ENCODE data around the gene NWD2. TPM values are rescaled to one million over a fixed set of nuclear protein-coding genes. Genes with fewer than 3 reads are reported as not detected.

The NWD2 gene
- total RNA-seq, 2 donors from 2014 or later, result 0.22 to 0.42 TPM

GRCh38 chr4:37415845-37416369, 171.4 kb downstream of the NWD2 start:
- TF ChIP-seq, protein P1, sequence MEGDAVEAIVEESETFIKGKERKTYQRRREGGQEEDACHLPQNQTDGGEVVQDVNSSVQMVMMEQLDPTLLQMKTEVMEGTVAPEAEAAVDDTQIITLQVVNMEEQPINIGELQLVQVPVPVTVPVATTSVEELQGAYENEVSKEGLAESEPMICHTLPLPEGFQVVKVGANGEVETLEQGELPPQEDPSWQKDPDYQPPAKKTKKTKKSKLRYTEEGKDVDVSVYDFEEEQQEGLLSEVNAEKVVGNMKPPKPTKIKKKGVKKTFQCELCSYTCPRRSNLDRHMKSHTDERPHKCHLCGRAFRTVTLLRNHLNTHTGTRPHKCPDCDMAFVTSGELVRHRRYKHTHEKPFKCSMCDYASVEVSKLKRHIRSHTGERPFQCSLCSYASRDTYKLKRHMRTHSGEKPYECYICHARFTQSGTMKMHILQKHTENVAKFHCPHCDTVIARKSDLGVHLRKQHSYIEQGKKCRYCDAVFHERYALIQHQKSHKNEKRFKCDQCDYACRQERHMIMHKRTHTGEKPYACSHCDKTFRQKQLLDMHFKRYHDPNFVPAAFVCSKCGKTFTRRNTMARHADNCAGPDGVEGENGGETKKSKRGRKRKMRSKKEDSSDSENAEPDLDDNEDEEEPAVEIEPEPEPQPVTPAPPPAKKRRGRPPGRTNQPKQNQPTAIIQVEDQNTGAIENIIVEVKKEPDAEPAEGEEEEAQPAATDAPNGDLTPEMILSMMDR (IDR thresholded peaks at IDR 0.05), result no peak
- H3K4me3 ChIP-seq, result no peak overlapping the region
- no peak overlapping the region for H3K27ac ChIP-seq
- no peak overlapping the region for H3K9ac ChIP-seq (ENCODE audit: low read depth in 2 of 2, low read length in 2 of 2)
- H3K9me3 ChIP-seq, result no peaks in the 10 kb centered on the region
- no peaks in the 10 kb centered on the region for H3K4me1 ChIP-seq
- H3K27me3 ChIP-seq, result no peaks in the 10 kb centered on the region
- no peak for DNase-seq
- intact Hi-C loops (cut with DNase I), result no loop called here
- H3K36me3 ChIP-seq, result no peaks in the 10 kb centered on the region

DNA sequence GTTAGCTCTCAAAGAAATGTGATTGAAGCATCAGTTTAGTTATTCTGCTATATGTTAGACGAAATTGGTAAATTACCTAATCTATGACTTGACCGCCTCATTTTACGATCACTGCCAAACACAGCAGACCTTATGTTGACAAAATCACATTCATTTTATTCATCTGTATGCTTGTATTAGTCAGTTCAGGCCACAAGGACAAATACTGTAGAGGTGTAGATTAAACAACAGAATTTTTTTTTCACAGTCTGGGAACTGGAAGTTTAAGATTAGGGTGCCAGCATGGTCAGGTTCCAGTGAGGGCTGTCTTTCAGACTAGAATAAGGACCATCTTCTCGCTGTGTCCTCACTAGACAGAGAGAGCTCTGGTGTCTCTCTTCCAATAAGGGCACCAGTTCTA, 177.1 kb downstream of the NWD2 start:
- Histone ChIP-seq H3K27ac (no peak overlapping the region), H3K9me3 (no peaks in the 10 kb centered on the region), H3K4me3 (no peak overlapping the region), H3K4me1 (no peaks in the 10 kb centered on the region), H3K27me3 (no peaks in the 10 kb centered on the region), H3K36me3 (no peaks in the 10 kb centered on the region), H3K9ac (ENCODE audit: low read depth in 2 of 2, low read length in 2 of 2) (no peak overlapping the region)
- no peak for DNase-seq
- intact Hi-C loops (cut with DNase I), result no loop called here
- TF ChIP-seq, protein P1 (IDR thresholded peaks at IDR 0.05), result no peak

- no peak overlapping the region for H3K9ac ChIP-seq (ENCODE audit: low read depth in 2 of 2, low read length in 2 of 2)
- no peak overlapping the region for H3K4me3 ChIP-seq
- no peak for DNase-seq
- intact Hi-C loops (cut with DNase I), result no loop called here
- H3K9me3 ChIP-seq, result no peaks in the 10 kb centered on the region
- H3K27me3 ChIP-seq, result no peaks in the 10 kb centered on the region
- no peak overlapping the region for H3K27ac ChIP-seq
- no peaks in the 10 kb centered on the region for H3K4me1 ChIP-seq
- no peaks in the 10 kb centered on the region for H3K36me3 ChIP-seq
- TF ChIP-seq, protein P1 (IDR thresholded peaks at IDR 0.05), result no peak
Measured at GRCh38 chr4:37422102-37422501, 177.6 kb downstream of the NWD2 start.

- TF ChIP-seq, protein P1 (IDR thresholded peaks at IDR 0.05), result no peak
- no peak for DNase-seq
- Histone ChIP-seq H3K9me3 (no peaks in the 10 kb centered on the region), H3K27ac (no peak overlapping the region), H3K27me3 (no peaks in the 10 kb centered on the region), H3K9ac (ENCODE audit: low read depth in 2 of 2, low read length in 2 of 2) (no peak overlapping the region), H3K4me1 (no peaks in the 10 kb centered on the region), H3K36me3 (no peaks in the 10 kb centered on the region), H3K4me3 (no peak overlapping the region)
- intact Hi-C loops (cut with DNase I), result no loop called here
Measured at GRCh38 chr4:37422638-37423037, 178.1 kb downstream of the NWD2 start.

DNA sequence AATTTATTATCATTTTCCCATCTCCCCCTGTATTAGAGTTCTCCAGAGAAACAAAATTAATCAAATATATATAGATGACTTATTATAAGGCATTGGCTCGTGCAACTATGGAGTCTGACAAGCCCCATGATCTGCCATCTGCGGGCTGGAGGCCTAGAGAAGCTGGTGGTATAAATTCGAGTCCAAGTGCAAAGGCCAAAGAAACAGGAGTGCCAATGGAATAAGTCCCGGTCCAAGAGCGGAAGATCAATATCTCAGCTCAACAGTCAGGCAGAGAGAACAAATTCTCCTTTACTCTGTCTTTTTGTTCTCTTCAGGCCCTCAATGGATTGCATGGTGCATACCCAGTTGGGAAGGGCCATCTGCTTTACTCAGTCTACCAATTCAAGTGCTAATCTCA, 178.8 kb downstream of the NWD2 start:
- Histone ChIP-seq H3K27me3 (no peaks in the 10 kb centered on the region), H3K4me1 (no peaks in the 10 kb centered on the region), H3K27ac (no peak overlapping the region), H3K36me3 (no peaks in the 10 kb centered on the region), H3K9ac (ENCODE audit: low read depth in 2 of 2, low read length in 2 of 2) (no peak overlapping the region), H3K9me3 (no peaks in the 10 kb centered on the region), H3K4me3 (no peak overlapping the region)
- DNase-seq, result no peak
- TF ChIP-seq, protein P1 (IDR thresholded peaks at IDR 0.05), result no peak
- intact Hi-C loops (cut with DNase I), result no loop called here
